RCC 7860 (cell line): Measurements from ENCODE around the gene NEUROD1.
"Not testable (repeated sequence)": the region's sequence is repeated elsewhere in the genome, so short reads cannot be mapped to it uniquely, and the experiment has no call there.

Experiments used
- DNase-seq: peaks from one replicate; pipeline ENCODE4 v3.0.0-alpha.2; 2015; ENCODE audit warnings: low spot score
- FAIRE-seq: peaks from 2 replicates; lab custom pipeline; 2012; peaks lifted over from hg19 to GRCh38; lab: Jason Lieb, UNC

NEUROD1 gene

GRCh38 chr2:181680055-181680936, at the start of gene NEUROD1:
NEUROD1 (minus strand) TSS chr2:181680517; CDS start chr2:181678860, 1,657 bp downstream.
- DNase-seq (no peak), FAIRE-seq (no peak)

GRCh38 chr2:181725476-181725875, 45.2 kb upstream of the NEUROD1 start:
- FAIRE-seq: no peak
- no peak for DNase-seq

GRCh38 chr2:181724662-181725061, 44.3 kb upstream of the NEUROD1 start:
- FAIRE-seq (no peak), DNase-seq (no peak)

- DNase-seq: no peak
- FAIRE-seq: no peak
These were observed 43.4 kb upstream of the NEUROD1 start for GRCh38 chr2:181723731-181724130.

DNA sequence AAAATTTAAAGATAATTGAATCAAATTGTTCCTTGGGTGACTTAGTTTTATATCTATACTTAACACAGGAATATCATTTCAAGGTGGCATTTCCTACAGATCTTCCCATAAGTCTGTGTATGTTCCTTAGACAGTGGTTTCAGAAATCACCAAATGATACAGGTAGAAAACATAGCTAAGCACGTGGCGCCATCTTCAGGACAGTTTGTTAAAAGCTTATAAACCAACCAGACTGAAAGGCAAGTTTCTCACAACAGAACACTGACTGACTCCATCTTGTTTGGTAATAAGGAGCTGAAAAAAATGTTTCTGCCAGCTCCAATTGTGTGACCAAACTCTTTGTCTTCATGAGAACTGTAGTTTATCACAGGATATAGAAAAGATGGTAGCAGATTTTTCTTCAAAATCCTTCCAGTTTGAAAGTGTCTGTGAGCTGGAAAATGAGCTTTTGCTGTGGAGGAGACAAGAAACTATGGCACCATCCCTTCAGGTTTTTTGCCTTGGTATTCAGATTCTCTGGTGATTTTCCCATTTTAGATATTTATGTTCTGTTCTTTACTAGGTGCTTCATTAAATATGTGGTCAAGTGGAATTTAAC, 34.8 kb upstream of the NEUROD1 start:
- FAIRE-seq (peak; percentile 71), DNase-seq (peak; percentile 57)

- not testable (repeated sequence) for FAIRE-seq, DNase-seq
These were observed 30.7 kb upstream of the NEUROD1 start for GRCh38 chr2:181711051-181711450.

GRCh38 chr2:181702519-181702918, 22.2 kb upstream of the NEUROD1 start:
- DNase-seq, FAIRE-seq: not testable (repeated sequence)

- DNase-seq: no peak
- no peak for FAIRE-seq
These were observed 17.9 kb upstream of the NEUROD1 start for GRCh38 chr2:181698223-181698622.

GRCh38 chr2:181697571-181697970, 17.3 kb upstream of the NEUROD1 start:
- DNase-seq (no peak), FAIRE-seq (no peak)

- FAIRE-seq: no peak
These were observed 16.8 kb upstream of the NEUROD1 start for GRCh38 chr2:181697126-181697525.

DNA sequence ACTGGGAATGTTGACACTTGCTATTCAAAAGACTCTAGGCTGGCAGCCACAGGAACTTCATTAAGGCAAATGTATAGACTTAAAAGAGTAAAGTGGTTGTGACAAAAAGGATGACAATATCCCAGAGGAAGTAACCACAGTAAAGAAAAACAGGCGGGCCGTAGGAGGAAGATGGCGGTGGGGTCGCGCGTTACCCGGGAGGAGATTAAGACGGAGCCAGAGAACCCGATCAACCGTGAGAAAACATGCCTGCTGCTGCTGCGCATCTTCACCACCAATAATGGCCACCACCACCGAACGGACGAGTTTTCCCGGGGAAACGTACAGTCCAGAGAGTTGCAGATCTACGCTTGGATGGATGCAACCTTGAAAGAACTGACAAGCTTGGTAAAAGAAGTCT, 14.0 kb upstream of the NEUROD1 start:
- DNase-seq: no peak
- no peak for FAIRE-seq

More at GRCh38 chr2:181697126-181697525, 16.8 kb upstream of the NEUROD1 start:
- no peak for DNase-seq

GRCh38 chr2:181690860-181691259, 10.5 kb upstream of the NEUROD1 start:
- no peak for FAIRE-seq
- no peak for DNase-seq

DNA sequence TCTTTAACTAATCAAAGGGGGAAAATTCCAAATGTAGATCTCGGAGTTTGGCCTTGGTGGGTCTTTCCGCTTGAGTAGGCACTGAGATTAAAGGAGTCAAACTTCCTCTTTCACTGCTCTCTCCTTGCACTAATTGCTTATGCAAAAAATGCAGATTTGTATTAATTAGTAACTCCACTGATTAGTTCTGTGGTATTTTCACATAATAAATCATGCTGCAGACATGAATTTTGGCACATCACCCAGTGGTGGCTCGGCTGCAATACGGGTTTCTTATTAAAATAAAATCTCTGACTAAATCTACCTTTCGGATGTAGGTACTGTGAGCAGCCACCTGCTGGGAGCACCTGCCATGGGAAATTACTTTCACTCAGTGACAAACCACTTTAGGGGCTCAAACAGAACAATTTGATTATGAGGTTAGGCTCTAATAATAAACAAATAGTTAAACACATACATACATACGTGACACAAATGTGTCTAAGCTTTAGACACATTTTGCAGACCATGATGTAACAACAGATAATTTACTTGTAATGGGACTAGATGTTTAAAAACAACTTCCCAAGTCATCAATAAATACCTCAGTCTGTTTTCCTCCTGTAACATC, 6.4 kb upstream of the NEUROD1 start:
- DNase-seq (no peak), FAIRE-seq (no peak)

DNA sequence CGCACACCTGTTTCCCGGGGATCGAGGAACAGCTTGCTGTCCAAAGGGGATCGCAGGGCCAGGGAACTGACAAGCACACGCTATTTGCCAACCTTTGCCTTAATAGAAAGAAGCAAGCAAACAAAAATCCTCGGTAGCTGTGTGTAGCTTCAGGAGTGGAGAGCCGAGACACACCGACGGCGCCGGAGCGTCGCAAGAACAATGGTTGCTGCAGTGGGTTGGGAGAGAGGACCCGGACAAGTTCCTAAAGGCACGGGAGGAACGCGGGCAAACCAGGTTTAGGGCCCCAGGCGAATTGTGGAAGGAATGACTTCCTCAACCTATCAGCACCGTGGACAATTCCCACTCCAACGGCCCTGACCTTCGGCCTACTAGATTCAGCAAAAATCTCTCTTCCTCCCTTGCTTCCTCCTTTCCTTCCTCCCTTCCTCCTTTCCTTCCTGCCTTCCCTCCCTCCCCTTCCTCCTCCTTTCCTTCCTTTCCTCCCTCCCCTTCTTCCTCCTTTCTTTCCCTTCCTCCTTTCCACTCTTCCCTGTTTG, 4.9 kb upstream of the NEUROD1 start:
- FAIRE-seq (no peak), DNase-seq (no peak)

DNA sequence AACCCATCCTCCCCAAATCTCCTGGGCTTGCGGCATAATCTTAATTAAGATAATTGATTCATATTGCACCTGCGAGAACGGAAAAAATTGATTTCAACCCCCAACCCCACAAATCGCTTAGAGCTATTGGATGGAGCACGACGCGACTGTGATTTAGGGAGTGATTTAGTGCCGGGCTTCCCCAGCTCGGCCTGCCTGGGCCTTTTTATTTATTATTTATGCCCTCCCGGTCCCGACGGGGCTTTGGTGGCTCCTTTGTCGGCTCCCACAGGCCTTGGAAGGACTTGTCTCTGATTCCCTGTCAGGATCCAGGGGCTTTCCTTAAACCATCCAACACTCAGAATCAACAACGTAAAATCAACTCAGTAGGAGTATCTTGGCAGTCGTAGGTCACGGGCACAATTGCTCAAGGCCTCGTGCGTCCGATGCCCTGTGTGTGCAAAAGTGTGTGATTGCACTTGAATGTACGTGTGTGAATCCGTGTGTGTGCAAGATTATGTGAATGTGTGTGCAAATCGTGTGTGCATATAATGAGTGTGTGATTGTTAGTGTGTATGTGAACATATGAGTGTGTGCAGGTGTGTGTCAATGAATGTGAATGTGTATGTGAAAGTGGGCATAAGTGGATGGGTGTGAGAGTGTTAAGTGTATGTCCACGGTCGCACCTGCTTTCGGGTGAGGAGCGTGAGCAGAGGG, 4.3 kb upstream of the NEUROD1 start:
- no peak for DNase-seq
- FAIRE-seq: no peak

GRCh38 chr2:181683518-181684453, 3.5 kb upstream of the NEUROD1 start:
- DNase-seq (no peak), FAIRE-seq (no peak)

DNA sequence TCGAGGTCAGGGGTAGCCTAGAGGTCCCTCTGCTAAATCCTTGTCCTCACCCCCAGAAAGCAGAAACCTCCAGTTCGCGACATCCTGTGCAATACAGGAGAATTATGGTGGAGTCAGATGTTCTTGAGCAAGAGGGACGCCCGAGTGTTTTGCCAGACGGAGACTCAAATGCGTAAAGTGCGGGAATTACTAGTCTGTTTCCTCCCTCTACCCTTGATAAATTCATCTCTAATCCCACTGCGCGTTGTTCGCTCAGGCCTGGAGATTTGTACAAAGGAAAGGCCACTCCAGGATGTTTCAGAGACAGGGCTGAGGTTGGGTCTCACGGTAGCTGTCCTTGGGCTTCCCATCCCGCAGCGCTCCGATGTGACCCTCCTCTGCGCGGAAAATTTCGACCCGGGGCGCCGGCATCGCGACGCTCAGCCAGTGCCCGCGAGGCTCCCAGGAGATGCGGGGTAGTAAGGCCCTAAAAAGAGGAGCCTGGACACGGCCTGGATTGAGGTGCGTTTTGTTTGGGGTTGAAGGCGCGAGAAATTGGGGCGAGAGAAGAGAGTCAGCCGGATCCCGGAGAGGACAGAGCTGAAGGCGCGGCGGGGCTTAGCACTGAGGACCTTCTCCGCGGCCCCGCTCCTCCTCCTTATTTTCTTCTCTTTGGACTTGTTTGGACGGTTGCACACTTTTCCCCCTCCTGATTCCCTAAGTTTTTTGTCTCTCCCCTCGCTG, 2.6 kb upstream of the NEUROD1 start:
- FAIRE-seq (no peak), DNase-seq (no peak)

DNA sequence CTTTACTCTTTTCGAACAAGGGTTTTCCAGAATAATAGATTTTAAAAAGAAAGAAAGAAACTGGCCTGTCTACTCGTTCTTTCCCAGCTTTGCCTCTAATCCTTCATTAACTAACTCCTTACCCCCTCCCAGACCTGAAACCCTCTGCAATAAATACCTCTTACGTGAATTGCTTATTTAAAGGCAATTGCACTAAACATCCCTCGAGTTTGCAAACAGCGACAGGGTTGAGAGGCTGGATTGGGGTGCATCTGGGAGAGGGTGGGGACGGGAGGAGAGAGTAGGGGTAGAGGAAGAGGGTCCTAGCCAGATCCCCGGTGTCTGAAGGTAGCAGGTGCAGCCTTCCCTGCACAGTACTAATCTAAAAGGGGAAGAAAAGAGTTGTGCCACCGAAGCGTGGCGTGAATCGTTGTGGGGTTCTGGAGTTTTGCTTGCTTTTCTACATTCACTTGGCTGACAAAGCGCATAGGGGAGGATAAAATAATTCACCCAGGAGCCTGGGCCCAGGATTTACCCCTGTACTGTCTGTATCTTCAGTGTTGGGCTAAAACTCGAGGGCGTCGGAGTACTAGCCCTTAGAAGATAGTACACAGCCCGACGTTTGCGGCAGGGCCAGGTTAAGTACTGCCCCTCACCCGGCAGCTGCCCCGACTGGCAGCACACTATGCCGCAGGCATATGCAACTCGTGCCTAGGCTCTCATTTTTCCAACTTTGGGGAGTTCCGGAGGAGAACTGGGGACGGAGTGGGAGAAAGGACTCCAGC, 1.9 kb upstream of the NEUROD1 start:
- DNase-seq (no peak), FAIRE-seq (no peak)
